ENCODE measurements around the gene MAGI2. TPM values are rescaled to one million over a fixed set of nuclear protein-coding genes. Genes with fewer than 3 reads are reported as not detected.

The MAGI2 gene
- total RNA-seq, 5 donors from 2014 or later (not counting 1 experiment from before 2014, with no cell fraction given) = 0.10 to 0.77 (median 0.22) TPM

GRCh38 chr7:78218876-78219275, 1234.6 kb downstream of the MAGI2 start:
- ChIA-PET POLR2A (no interaction called here), CTCF (no interaction called here)
- ATAC-seq (replicated peaks in 1 of 4) (no peak), DNase-seq (no peak)
- H3K9me3 ChIP-seq = no peaks in the 10 kb centered on the region
- H3K36me3 ChIP-seq (ENCODE audit: control insufficient read depth in 2 of 2, extremely low read depth in 1 of 2, insufficient read depth in 1 of 2, low read length in 1 of 2) = no peaks in the 10 kb centered on the region
- Mint-ChIP-seq H3K9me3 (no peaks in the 10 kb centered on the region), H3K4me1 (no peaks in the 10 kb centered on the region), H3K4me3 (no peak overlapping the region), H3K27me3 (peaks cover 6 to 14% of the 10 kb centered on the region in 2 donors), H3K27ac (no peak overlapping the region), H3K36me3 (no peaks in the 10 kb centered on the region)
- no peaks in the 10 kb centered on the region for H3K4me1 ChIP-seq (ENCODE audit: control insufficient read depth in 1 of 2, extremely low read depth in 1 of 2, insufficient read depth in 2 of 2, low read length in 2 of 2)
- H3K27me3 ChIP-seq (replicated peaks in 1 of 2; ENCODE audit: control insufficient read depth in 2 of 2, extremely low read depth in 1 of 2, insufficient read depth in 2 of 2, low read length in 1 of 2) = no peaks in the 10 kb centered on the region
- no peak overlapping the region for H3K4me3 ChIP-seq (ENCODE audit: control insufficient read depth in 1 of 2, extremely low read depth in 1 of 2, low read length in 1 of 2)
- no peak overlapping the region for H3K27ac ChIP-seq (ENCODE audit: low read length)
- WGBS (ENCODE audit: insufficient coverage) = 87% methylated on average over 3 of the region's 9 CpGs

- H3K9me3 Mint-ChIP-seq = no peaks in the 10 kb centered on the region
Measured at GRCh38 chr7:78218051-78218450, 1235.4 kb downstream of the MAGI2 start.

GRCh38 chr7:78215199-78215598, 1238.3 kb downstream of the MAGI2 start:
- Mint-ChIP-seq H3K4me1 (no peaks in the 10 kb centered on the region), H3K9me3 (no peaks in the 10 kb centered on the region), H3K27me3 (peaks cover 5 to 10% of the 10 kb centered on the region in 2 donors), H3K27ac (no peak overlapping the region), H3K4me3 (no peak overlapping the region), H3K36me3 (no peaks in the 10 kb centered on the region)
- Histone ChIP-seq H3K9me3 (no peaks in the 10 kb centered on the region), H3K4me1 (ENCODE audit: control insufficient read depth in 1 of 2, extremely low read depth in 1 of 2, insufficient read depth in 2 of 2, low read length in 2 of 2) (no peaks in the 10 kb centered on the region), H3K36me3 (ENCODE audit: control insufficient read depth in 2 of 2, extremely low read depth in 1 of 2, insufficient read depth in 1 of 2, low read length in 1 of 2) (no peaks in the 10 kb centered on the region), H3K27me3 (replicated peaks in 1 of 2; ENCODE audit: control insufficient read depth in 2 of 2, extremely low read depth in 1 of 2, insufficient read depth in 2 of 2, low read length in 1 of 2) (no peaks in the 10 kb centered on the region), H3K27ac (ENCODE audit: low read length) (no peak overlapping the region), H3K4me3 (ENCODE audit: control insufficient read depth in 1 of 2, extremely low read depth in 1 of 2, low read length in 1 of 2) (no peak overlapping the region)
- ChIA-PET POLR2A (no interaction called here), CTCF (no interaction called here)
- 56% methylated on average over 3 of the region's 3 CpGs for WGBS (ENCODE audit: insufficient coverage)
- DNase-seq (no peak), ATAC-seq (replicated peaks in 1 of 4) (no peak)

More at GRCh38 chr7:78218051-78218450, 1235.4 kb downstream of the MAGI2 start:
- Mint-ChIP-seq H3K36me3 (no peaks in the 10 kb centered on the region), H3K4me3 (no peak overlapping the region), H3K27ac (no peak overlapping the region), H3K27me3 (peaks cover 6 to 14% of the 10 kb centered on the region in 2 donors), H3K4me1 (no peaks in the 10 kb centered on the region)
- no peaks in the 10 kb centered on the region for H3K36me3 ChIP-seq (ENCODE audit: control insufficient read depth in 2 of 2, extremely low read depth in 1 of 2, insufficient read depth in 1 of 2, low read length in 1 of 2)
- POLR2A ChIA-PET = no interaction called here
- CTCF ChIA-PET = no interaction called here
- WGBS (ENCODE audit: insufficient coverage) = no CpG with 5 or more reads among the region's 1 CpG
- H3K27me3 ChIP-seq (replicated peaks in 1 of 2; ENCODE audit: control insufficient read depth in 2 of 2, extremely low read depth in 1 of 2, insufficient read depth in 2 of 2, low read length in 1 of 2) = no peaks in the 10 kb centered on the region
- DNase-seq (no peak), ATAC-seq (replicated peaks in 1 of 4) (no peak)
- no peak overlapping the region for H3K27ac ChIP-seq (ENCODE audit: low read length)
- no peaks in the 10 kb centered on the region for H3K9me3 ChIP-seq
- no peaks in the 10 kb centered on the region for H3K4me1 ChIP-seq (ENCODE audit: control insufficient read depth in 1 of 2, extremely low read depth in 1 of 2, insufficient read depth in 2 of 2, low read length in 2 of 2)
- no peak overlapping the region for H3K4me3 ChIP-seq (ENCODE audit: control insufficient read depth in 1 of 2, extremely low read depth in 1 of 2, low read length in 1 of 2)

- Mint-ChIP-seq H3K4me3 (no peak overlapping the region), H3K4me1 (no peaks in the 10 kb centered on the region), H3K27ac (no peak overlapping the region), H3K27me3 (peaks cover 3% of the 10 kb centered on the region in 2 donors), H3K36me3 (no peaks in the 10 kb centered on the region), H3K9me3 (peaks cover 0 to under 1% (median 0%) of the 10 kb centered on the region in 3 donors)
- Histone ChIP-seq H3K36me3 (ENCODE audit: control insufficient read depth in 2 of 2, extremely low read depth in 1 of 2, insufficient read depth in 1 of 2, low read length in 1 of 2) (no peaks in the 10 kb centered on the region), H3K27me3 (replicated peaks in 1 of 2; ENCODE audit: control insufficient read depth in 2 of 2, extremely low read depth in 1 of 2, insufficient read depth in 2 of 2, low read length in 1 of 2) (no peaks in the 10 kb centered on the region), H3K27ac (ENCODE audit: low read length) (no peak overlapping the region), H3K9me3 (no peaks in the 10 kb centered on the region), H3K4me3 (ENCODE audit: control insufficient read depth in 1 of 2, extremely low read depth in 1 of 2, low read length in 1 of 2) (no peak overlapping the region), H3K4me1 (ENCODE audit: control insufficient read depth in 1 of 2, extremely low read depth in 1 of 2, insufficient read depth in 2 of 2, low read length in 2 of 2) (no peaks in the 10 kb centered on the region)
- POLR2A ChIA-PET = no interaction called here
- ATAC-seq (replicated peaks in 1 of 4) (no peak), DNase-seq (no peak)
- CTCF ChIA-PET = no interaction called here
- 87% methylated on average over 5 of the region's 6 CpGs for WGBS (ENCODE audit: insufficient coverage)
Measured at GRCh38 chr7:78213402-78213801, 1240.1 kb downstream of the MAGI2 start.

- Histone ChIP-seq H3K4me3 (ENCODE audit: control insufficient read depth in 1 of 2, extremely low read depth in 1 of 2, low read length in 1 of 2) (no peak overlapping the region), H3K36me3 (ENCODE audit: control insufficient read depth in 2 of 2, extremely low read depth in 1 of 2, insufficient read depth in 1 of 2, low read length in 1 of 2) (no peaks in the 10 kb centered on the region), H3K27ac (ENCODE audit: low read length) (no peak overlapping the region), H3K27me3 (replicated peaks in 1 of 2; ENCODE audit: control insufficient read depth in 2 of 2, extremely low read depth in 1 of 2, insufficient read depth in 2 of 2, low read length in 1 of 2) (no peaks in the 10 kb centered on the region), H3K9me3 (no peaks in the 10 kb centered on the region), H3K4me1 (ENCODE audit: control insufficient read depth in 1 of 2, extremely low read depth in 1 of 2, insufficient read depth in 2 of 2, low read length in 2 of 2) (no peaks in the 10 kb centered on the region)
- no peaks in the 10 kb centered on the region for H3K4me1 Mint-ChIP-seq
- WGBS (ENCODE audit: insufficient coverage) = no CpG with 5 or more reads among the region's 3 CpGs
- DNase-seq = no peak
- H3K9me3 Mint-ChIP-seq = peaks cover 0 to 4% (median 0%) of the 10 kb centered on the region in 3 donors
- ChIA-PET CTCF (no interaction called here), POLR2A (no interaction called here)
- no peak overlapping the region for H3K4me3 Mint-ChIP-seq
- ATAC-seq (replicated peaks in 1 of 4) = no peak
- peaks cover 3 to 7% of the 10 kb centered on the region in 2 donors for H3K27me3 Mint-ChIP-seq
- H3K36me3 Mint-ChIP-seq = no peaks in the 10 kb centered on the region
- H3K27ac Mint-ChIP-seq = no peak overlapping the region
Measured at GRCh38 chr7:78212476-78213060, 1240.9 kb downstream of the MAGI2 start.

GRCh38 chr7:78207269-78207668, 1246.2 kb downstream of the MAGI2 start:
- no peak for DNase-seq
- Histone ChIP-seq H3K27me3 (replicated peaks in 1 of 2; ENCODE audit: control insufficient read depth in 2 of 2, extremely low read depth in 1 of 2, insufficient read depth in 2 of 2, low read length in 1 of 2) (no peaks in the 10 kb centered on the region), H3K4me3 (ENCODE audit: control insufficient read depth in 1 of 2, extremely low read depth in 1 of 2, low read length in 1 of 2) (no peak overlapping the region), H3K9me3 (no peaks in the 10 kb centered on the region), H3K27ac (ENCODE audit: low read length) (no peak overlapping the region), H3K4me1 (ENCODE audit: control insufficient read depth in 1 of 2, extremely low read depth in 1 of 2, insufficient read depth in 2 of 2, low read length in 2 of 2) (no peaks in the 10 kb centered on the region), H3K36me3 (ENCODE audit: control insufficient read depth in 2 of 2, extremely low read depth in 1 of 2, insufficient read depth in 1 of 2, low read length in 1 of 2) (no peaks in the 10 kb centered on the region)
- POLR2A ChIA-PET = no interaction called here
- H3K27me3 Mint-ChIP-seq = peaks cover 2 to 4% of the 10 kb centered on the region in 2 donors
- peaks cover 0 to 4% (median 0%) of the 10 kb centered on the region in 3 donors for H3K9me3 Mint-ChIP-seq
- no peaks in the 10 kb centered on the region for H3K36me3 Mint-ChIP-seq
- CTCF ChIA-PET = no interaction called here
- H3K27ac Mint-ChIP-seq = no peak overlapping the region
- no peaks in the 10 kb centered on the region for H3K4me1 Mint-ChIP-seq
- no peak overlapping the region for H3K4me3 Mint-ChIP-seq
- ATAC-seq (replicated peaks in 1 of 4) = no peak

- no peaks in the 10 kb centered on the region for H3K36me3 Mint-ChIP-seq
- H3K4me1 ChIP-seq (ENCODE audit: control insufficient read depth in 1 of 2, extremely low read depth in 1 of 2, insufficient read depth in 2 of 2, low read length in 2 of 2) = no peaks in the 10 kb centered on the region
- POLR2A ChIA-PET = no interaction called here
- WGBS (ENCODE audit: insufficient coverage) = no CpG with 5 or more reads among the region's 2 CpGs
- DNase-seq = no peak
- H3K4me3 Mint-ChIP-seq = no peak overlapping the region
- H3K9me3 ChIP-seq = no peaks in the 10 kb centered on the region
- no peaks in the 10 kb centered on the region for H3K36me3 ChIP-seq (ENCODE audit: control insufficient read depth in 2 of 2, extremely low read depth in 1 of 2, insufficient read depth in 1 of 2, low read length in 1 of 2)
- no peak overlapping the region for H3K4me3 ChIP-seq (ENCODE audit: control insufficient read depth in 1 of 2, extremely low read depth in 1 of 2, low read length in 1 of 2)
- peaks cover 0 to 4% (median 0%) of the 10 kb centered on the region in 3 donors for H3K9me3 Mint-ChIP-seq
- no peak overlapping the region for H3K27ac ChIP-seq (ENCODE audit: low read length)
- ATAC-seq (replicated peaks in 1 of 4) = no peak
- no peaks in the 10 kb centered on the region for H3K27me3 ChIP-seq (replicated peaks in 1 of 2; ENCODE audit: control insufficient read depth in 2 of 2, extremely low read depth in 1 of 2, insufficient read depth in 2 of 2, low read length in 1 of 2)
- no peak overlapping the region for H3K27ac Mint-ChIP-seq
- CTCF ChIA-PET = interaction anchor here in 1 of 2 donors (0.6 kb wide), 1 partner anchor 33 kb away, joined by 4 read pairs; no protein-coding TSS in a partner anchor
- peaks cover 2 to 4% of the 10 kb centered on the region in 2 donors for H3K27me3 Mint-ChIP-seq
- no peaks in the 10 kb centered on the region for H3K4me1 Mint-ChIP-seq
Measured at GRCh38 chr7:78206769-78207168, 1246.7 kb downstream of the MAGI2 start.
